Measurements from ENCODE around the gene PCNA. TPM values are rescaled to one million over a fixed set of nuclear protein-coding genes. Genes with fewer than 3 reads are reported as not detected.

PCNA gene
- total RNA-seq, 1 experiment from 2014 or later = 182 TPM

DNA sequence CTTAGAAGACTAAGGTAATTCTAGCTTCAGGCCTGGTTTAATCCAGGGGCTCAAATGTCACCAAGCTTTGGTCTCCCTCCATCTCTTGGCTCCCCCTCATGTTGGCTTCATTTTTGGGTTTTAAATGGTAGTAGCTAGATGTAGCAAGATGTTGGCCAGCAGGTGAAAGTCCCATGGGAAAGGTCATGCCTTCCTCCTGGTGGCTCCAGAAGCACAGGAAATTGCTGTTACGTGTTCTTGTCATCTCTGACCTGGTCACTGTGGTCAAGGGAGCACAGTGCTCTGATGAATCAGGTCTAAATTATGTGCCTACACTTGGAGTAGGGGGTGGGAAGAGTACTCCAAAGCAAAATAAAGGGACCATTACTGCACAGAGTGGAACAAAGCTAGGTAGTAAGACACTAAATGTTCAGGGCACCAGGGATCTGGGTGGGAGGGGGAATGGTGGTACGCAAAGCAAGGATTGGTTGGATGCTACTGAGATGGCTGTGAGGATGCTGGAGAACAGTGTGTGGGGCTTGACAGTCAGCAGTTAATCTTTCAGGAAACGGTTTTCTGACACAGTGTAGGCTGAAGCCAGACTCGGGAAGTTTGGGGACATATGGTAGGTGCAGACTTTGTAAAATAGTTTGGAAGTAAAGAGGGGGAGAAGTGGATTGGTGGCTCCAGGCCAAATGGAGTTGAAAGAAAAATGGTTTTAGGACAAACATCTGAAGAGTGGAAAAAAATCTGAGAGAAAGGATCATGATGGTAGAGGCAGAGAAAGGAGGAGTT, 37.1 kb upstream of the PCNA start:
- DNase-seq (ENCODE audit: low read depth, low spot score) (peak; percentile 25), ATAC-seq (peak; percentile 77; the same call in 1 of the 2 replicates)
- intact Hi-C loops (cut with micrococcal nuclease; ENCODE audit: unreplicated experiment) = no loop called here
- no peak for TF ChIP-seq SIN3A (IDR thresholded peaks at IDR 0.05; ENCODE audit: borderline replicate concordance, insufficient read depth, low read depth, low read length)
- TF ChIP-seq POLR2AphosphoS5 (IDR thresholded peaks at IDR 0.05; ENCODE audit: low read depth, low read length) = no peak
- TF ChIP-seq, protein P1, sequence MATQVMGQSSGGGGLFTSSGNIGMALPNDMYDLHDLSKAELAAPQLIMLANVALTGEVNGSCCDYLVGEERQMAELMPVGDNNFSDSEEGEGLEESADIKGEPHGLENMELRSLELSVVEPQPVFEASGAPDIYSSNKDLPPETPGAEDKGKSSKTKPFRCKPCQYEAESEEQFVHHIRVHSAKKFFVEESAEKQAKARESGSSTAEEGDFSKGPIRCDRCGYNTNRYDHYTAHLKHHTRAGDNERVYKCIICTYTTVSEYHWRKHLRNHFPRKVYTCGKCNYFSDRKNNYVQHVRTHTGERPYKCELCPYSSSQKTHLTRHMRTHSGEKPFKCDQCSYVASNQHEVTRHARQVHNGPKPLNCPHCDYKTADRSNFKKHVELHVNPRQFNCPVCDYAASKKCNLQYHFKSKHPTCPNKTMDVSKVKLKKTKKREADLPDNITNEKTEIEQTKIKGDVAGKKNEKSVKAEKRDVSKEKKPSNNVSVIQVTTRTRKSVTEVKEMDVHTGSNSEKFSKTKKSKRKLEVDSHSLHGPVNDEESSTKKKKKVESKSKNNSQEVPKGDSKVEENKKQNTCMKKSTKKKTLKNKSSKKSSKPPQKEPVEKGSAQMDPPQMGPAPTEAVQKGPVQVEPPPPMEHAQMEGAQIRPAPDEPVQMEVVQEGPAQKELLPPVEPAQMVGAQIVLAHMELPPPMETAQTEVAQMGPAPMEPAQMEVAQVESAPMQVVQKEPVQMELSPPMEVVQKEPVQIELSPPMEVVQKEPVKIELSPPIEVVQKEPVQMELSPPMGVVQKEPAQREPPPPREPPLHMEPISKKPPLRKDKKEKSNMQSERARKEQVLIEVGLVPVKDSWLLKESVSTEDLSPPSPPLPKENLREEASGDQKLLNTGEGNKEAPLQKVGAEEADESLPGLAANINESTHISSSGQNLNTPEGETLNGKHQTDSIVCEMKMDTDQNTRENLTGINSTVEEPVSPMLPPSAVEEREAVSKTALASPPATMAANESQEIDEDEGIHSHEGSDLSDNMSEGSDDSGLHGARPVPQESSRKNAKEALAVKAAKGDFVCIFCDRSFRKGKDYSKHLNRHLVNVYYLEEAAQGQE (IDR thresholded peaks at IDR 0.05; ENCODE audit: insufficient read depth in 1 of 2, low read depth in 2 of 2, low read length in 1 of 2) = no peak
- TF ChIP-seq TCF7L2 (IDR thresholded peaks at IDR 0.05; ENCODE audit: low read depth, low read length) = no peak
- TF ChIP-seq, protein P2, sequence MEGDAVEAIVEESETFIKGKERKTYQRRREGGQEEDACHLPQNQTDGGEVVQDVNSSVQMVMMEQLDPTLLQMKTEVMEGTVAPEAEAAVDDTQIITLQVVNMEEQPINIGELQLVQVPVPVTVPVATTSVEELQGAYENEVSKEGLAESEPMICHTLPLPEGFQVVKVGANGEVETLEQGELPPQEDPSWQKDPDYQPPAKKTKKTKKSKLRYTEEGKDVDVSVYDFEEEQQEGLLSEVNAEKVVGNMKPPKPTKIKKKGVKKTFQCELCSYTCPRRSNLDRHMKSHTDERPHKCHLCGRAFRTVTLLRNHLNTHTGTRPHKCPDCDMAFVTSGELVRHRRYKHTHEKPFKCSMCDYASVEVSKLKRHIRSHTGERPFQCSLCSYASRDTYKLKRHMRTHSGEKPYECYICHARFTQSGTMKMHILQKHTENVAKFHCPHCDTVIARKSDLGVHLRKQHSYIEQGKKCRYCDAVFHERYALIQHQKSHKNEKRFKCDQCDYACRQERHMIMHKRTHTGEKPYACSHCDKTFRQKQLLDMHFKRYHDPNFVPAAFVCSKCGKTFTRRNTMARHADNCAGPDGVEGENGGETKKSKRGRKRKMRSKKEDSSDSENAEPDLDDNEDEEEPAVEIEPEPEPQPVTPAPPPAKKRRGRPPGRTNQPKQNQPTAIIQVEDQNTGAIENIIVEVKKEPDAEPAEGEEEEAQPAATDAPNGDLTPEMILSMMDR (IDR thresholded peaks at IDR 0.05) = no peak
- no peaks in the 10 kb centered on the region for H3K9me3 ChIP-seq (ENCODE audit: control insufficient read depth, insufficient read depth, low read depth, low read length)
- no peak overlapping the region for H3K27ac ChIP-seq (ENCODE audit: low read length)
- no peaks in the 10 kb centered on the region for H3K36me3 ChIP-seq (ENCODE audit: control insufficient read depth, insufficient read depth, low read length)
- H3K4me1 ChIP-seq (ENCODE audit: control insufficient read depth, insufficient read depth, low read length) = peaks cover 9% of the 10 kb centered on the region
- ChIA-PET CTCF (no interaction called here), POLR2A (interaction anchor here (0.6 kb wide), 1 partner anchor 26 kb away, joined by 5 read pairs; no protein-coding TSS in a partner anchor)
- H3K4me3 ChIP-seq (ENCODE audit: low read depth in 2 of 2, low read length in 2 of 2) = no peak overlapping the region
- in situ Hi-C loops (cut with HindIII; ENCODE audit: low pct_unique_long_range_greater_than_20kb, low sequenced_read_pairs) = no loop called here
- BruUV-seq (replicated peaks) = TSS peak; percentile 67
- H3K27me3 ChIP-seq (ENCODE audit: control insufficient read depth, insufficient read depth, low read length) = no peaks in the 10 kb centered on the region

DNA sequence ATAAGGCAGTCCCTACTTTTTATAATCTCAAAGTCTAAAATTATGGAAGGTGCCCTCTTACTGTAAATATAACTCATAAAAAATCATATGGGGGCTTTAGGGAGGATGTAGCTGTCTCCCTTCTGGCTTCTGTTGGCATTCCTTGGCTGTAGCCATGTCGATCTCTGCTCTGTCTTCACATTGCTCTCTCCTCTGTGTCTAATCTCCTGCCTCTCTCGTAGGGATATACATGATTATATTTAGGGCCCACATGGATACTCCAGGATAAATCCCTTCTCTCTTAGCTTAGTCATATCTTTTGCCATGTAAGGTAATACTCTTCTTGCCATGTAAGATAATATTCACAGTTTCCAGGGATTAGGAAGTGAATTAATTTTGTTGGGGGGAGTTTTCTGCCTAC, 35.6 kb upstream of the PCNA start:
- DNase-seq (ENCODE audit: low read depth, low spot score) (no peak), ATAC-seq (no peak)
- BruUV-seq (replicated peaks) = no TSS peak
- Histone ChIP-seq H3K27ac (ENCODE audit: low read length) (no peak overlapping the region), H3K4me1 (ENCODE audit: control insufficient read depth, insufficient read depth, low read length) (peaks cover 9% of the 10 kb centered on the region), H3K27me3 (ENCODE audit: control insufficient read depth, insufficient read depth, low read length) (no peaks in the 10 kb centered on the region), H3K9me3 (ENCODE audit: control insufficient read depth, insufficient read depth, low read depth, low read length) (no peaks in the 10 kb centered on the region), H3K4me3 (ENCODE audit: low read depth in 2 of 2, low read length in 2 of 2) (no peak overlapping the region), H3K36me3 (ENCODE audit: control insufficient read depth, insufficient read depth, low read length) (no peaks in the 10 kb centered on the region)
- intact Hi-C loops (cut with micrococcal nuclease; ENCODE audit: unreplicated experiment) = no loop called here
- POLR2A ChIA-PET = no interaction called here
- in situ Hi-C loops (cut with HindIII; ENCODE audit: low pct_unique_long_range_greater_than_20kb, low sequenced_read_pairs) = no loop called here
- CTCF ChIA-PET = no interaction called here
- TF ChIP-seq, protein P2 (IDR thresholded peaks at IDR 0.05) = no peak
- TF ChIP-seq, protein P1 (IDR thresholded peaks at IDR 0.05; ENCODE audit: insufficient read depth in 1 of 2, low read depth in 2 of 2, low read length in 1 of 2) = no peak
- TF ChIP-seq TCF7L2 (IDR thresholded peaks at IDR 0.05; ENCODE audit: low read depth, low read length) (no peak), SIN3A (IDR thresholded peaks at IDR 0.05; ENCODE audit: borderline replicate concordance, insufficient read depth, low read depth, low read length) (no peak), POLR2AphosphoS5 (IDR thresholded peaks at IDR 0.05; ENCODE audit: low read depth, low read length) (no peak)

Measured in Panc1 (cell line).